Heart left ventricle (tissue), 13 donors: ENCODE data around the gene SPSB1.

Experiments used
- CTCF ChIP-seq, 12 donors: fragments of 200-600 bp; sonication (generic) in 4 of 12; IDR thresholded peaks; one replicate each; pipeline versions ENCODE4 v1.5.0 to v1.8.0; 2018 to 2022; ENCODE audit warnings: antibody characterized with exemption in 12 of 12, mild to moderate bottlenecking in 5 of 12
- POLR2A ChIP-seq, 2 donors: fragments of 450-650 bp; IDR thresholded peaks; one replicate each; pipeline ENCODE4 v1.6.1; 2017; ENCODE audit warnings: antibody characterized with exemption in 2 of 2, mild to moderate bottlenecking in 2 of 2, moderate library complexity in 2 of 2
- donor health status: ischemic (EF 13 %, LVEDD 7.1; RV severe dilation, severe dysfunction).
- donor health status: DM: no; HTN: yes; CAD: no.
- donor health status: DM: no; HTN: no; CAD: no.
- donor health status: ischemic (EF 25% LVEDD 6.9; RV normal size, moderate dysfunction).
- donor health status: ischemic (EF 25% LVEDD 5.7; RV mildly dilated, moderate dysfunction).
- donor health status: ischemic (EF 35%, LVEDD 5.7; RV mildly dilated, moderate dysfunction).
- donor health status: nonischemic (EF 11% LVEDD 7.7; RV severe dilation, severe dysfunction).
- donor health status: DM: yes; HTN: yes; CAD: no.
- donor health status: PGD.
- donor health status: ischemic (EF 29% LVEDD 5.4; RV normal size, mild dysfunction).
- donor health status: nonischemic (EF 23%, LVEDD 6.1; RV moderate dilation, normal function).

DNA sequence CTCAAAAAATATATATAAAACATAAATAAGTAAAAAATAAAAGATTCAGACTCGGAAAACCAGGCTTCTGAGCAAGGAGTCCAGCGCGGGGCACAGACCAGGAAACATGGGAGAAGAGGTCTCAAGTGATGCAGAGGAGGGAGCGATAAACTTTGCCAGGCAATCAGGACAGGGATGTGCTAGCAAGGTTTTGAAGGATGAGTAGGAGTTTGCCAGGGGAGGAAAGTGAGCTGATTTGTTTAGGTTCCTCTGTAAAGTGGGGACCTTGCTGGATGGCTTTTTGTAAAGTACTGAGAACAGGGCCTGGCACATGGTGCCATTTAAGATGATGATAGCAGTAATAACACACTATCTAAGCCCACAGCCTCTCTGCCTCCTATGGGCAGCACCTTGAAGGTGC, 86.1 kb downstream of the SPSB1 start:
- no peak for TF ChIP-seq POLR2A (IDR thresholded peaks at IDR 0.05)
- no peak for TF ChIP-seq CTCF (IDR thresholded peaks at IDR 0.05)
